Epithelial cell of esophagus (primary cell): ENCODE measurements around the gene PRPF19.
A peak's percentile ranks its signal among the peaks of the same experiment; 100 is the strongest.

Experiments
- DNase-seq: peaks from one replicate; pipeline ENCODE4 v3.0.0; 2010; ENCODE audit warnings: low read depth
- H3K4me3 ChIP-seq: 2 replicates; pipeline ENCODE4 v1.5.1; 2011; ENCODE audit warnings: mild to moderate bottlenecking, low read length, control low read depth
- CTCF ChIP-seq: IDR thresholded peaks from 2 replicates; pipeline ENCODE4 v1.5.1; 2011; ENCODE audit warnings: low read depth, mild to moderate bottlenecking, low read length, control low read depth, inconsistent platforms; ENCODE audit not compliant: insufficient read depth; ENCODE audit errors: missing control alignments

The PRPF19 gene

GRCh38 chr11:60854847-60855725, 51.3 kb downstream of the PRPF19 start:
- TF ChIP-seq CTCF, result no peak
- DNase-seq, result no peak
- no peak overlapping the region for H3K4me3 ChIP-seq

GRCh38 chr11:60854140-60854846, 52.1 kb downstream of the PRPF19 start:
- TF ChIP-seq CTCF, result no peak
- no peak overlapping the region for H3K4me3 ChIP-seq
- DNase-seq, result no peak

- no peak for TF ChIP-seq CTCF
- H3K4me3 ChIP-seq, result no peak overlapping the region
- no peak for DNase-seq
These were observed 53.1 kb downstream of the PRPF19 start for GRCh38 chr11:60852982-60853950.

- H3K4me3 ChIP-seq, result no peak overlapping the region
- TF ChIP-seq CTCF, result no peak
- DNase-seq, result peak; percentile 26
These were observed 54.0 kb downstream of the PRPF19 start for GRCh38 chr11:60852117-60852981.

- no peak overlapping the region for H3K4me3 ChIP-seq
- no peak for TF ChIP-seq CTCF
These were observed 54.9 kb downstream of the PRPF19 start for GRCh38 chr11:60851327-60852104.

More at GRCh38 chr11:60851327-60852104, 54.9 kb downstream of the PRPF19 start:
- DNase-seq, result no peak
